Right lobe of liver (tissue), 6 donors: ENCODE data around the gene IGSF6. TPM values are rescaled to one million over a fixed set of nuclear protein-coding genes. Genes with fewer than 3 reads are reported as not detected.
A peak's percentile ranks its signal among the peaks of the same experiment; 100 is the strongest.

ENCODE experiments used
- ATAC-seq, 4 donors: fragments of 200-7000 bp; cut with Tn5 transposase; one replicate each; pipeline ENCODE4 v1.9.1; 2020; ENCODE audit warnings: mild to moderate bottlenecking in 4 of 4, moderate library complexity in 4 of 4
- DNase-seq, 3 donors: peaks; one replicate each; pipeline ENCODE4 v3.0.0-alpha.2; 2020
- H3K27ac ChIP-seq, 3 donors: fragments of 200-600 bp; one replicate each; pipeline ENCODE4 v1.8.0; 2022
- H3K27me3 ChIP-seq, 2 donors: fragments of 200-600 bp; one replicate each; pipeline ENCODE4 v1.8.0; 2022
- H3K36me3 ChIP-seq, 4 donors: fragments of 200-600 bp; sonication (generic) in 1 of 4; one replicate each; pipeline versions ENCODE4 v1.5.1 to v1.8.0; 2017 to 2022; ENCODE audit warnings: control low read depth in 1 of 4
- H3K4me1 ChIP-seq, 4 donors: fragments of 200-600 bp; sonication (generic) in 1 of 4; one replicate each; pipeline versions ENCODE4 v1.5.1 to v1.8.0; 2017 to 2022; ENCODE audit warnings: control low read depth in 1 of 4
- H3K4me3 ChIP-seq, 3 donors: fragments of 200-600 bp; one replicate each; pipeline ENCODE4 v1.8.0; 2022
- H3K9me3 ChIP-seq, 4 donors: fragments of 200-600 bp; sonication (generic) in 1 of 4; one replicate each; pipeline versions ENCODE4 v1.5.1 to v1.8.0; 2017 to 2022; ENCODE audit warnings: control low read depth in 1 of 4
- POLR2A ChIP-seq: fragments of 450-650 bp; IDR thresholded peaks from one replicate; pipeline ENCODE4 v1.6.1; 2017; ENCODE audit warnings: antibody characterized with exemption, mild to moderate bottlenecking
- WGBS: methylation state at CpG from one replicate; pipeline ENCODE4 v1.1.6; 2018; ENCODE audit warnings: low coverage, low lambda C conversion rate; ENCODE audit not compliant: insufficient coverage; ENCODE audit errors: missing lambda C conversion rate; 5-methylcytosine and 5-hydroxymethylcytosine counted together
- intact Hi-C, 2 donors: fragments of 100-400 bp; cut with DNase I; formaldehyde crosslinking; loops; one replicate each; pipeline versions ENCODE4 v1.11.2 to v1.14.1; 2022
- total RNA-seq, 6 experiments: library from RNA; depleted of rRNA in 2 of 6; stranded (reverse); fragments of >200 nt in 2 of 6; fragmentation: NEBNext Ultra II Directional in 3 of 6; extraction: Animal tissue kit (Norgen Biotek cat#: 25700) in 3 of 6; gene quantifications; one replicate each; pipeline versions ENCODE4 v1.1.0 to v1.2.4, GENCODE V29; 2016 to 2023
- TF ChIP-seq, protein P1 (sequence below), 4 donors: fragments of 200-600 bp in 3 of 4; fragments of 450-650 bp in 1 of 4; IDR thresholded peaks; one replicate each; pipeline versions ENCODE4 v1.5.1 to v1.8.0; 2016 to 2022; ENCODE audit warnings: antibody characterized with exemption in 4 of 4, mild to moderate bottlenecking in 2 of 4
- donor health status: DM: no; HTN: yes; CAD: no.
- donor health status: DM: no; HTN: no; CAD: no.
- donor health status: DM: no; HTN: no; CAD: no.
- donor health status: DM: no; HTN: yes; CAD: no.
- donor health status: DM: no; HTN: yes; CAD: no.

IGSF6 gene
- total RNA-seq, 6 experiments from 2014 or later: 1.9 to 20.5 (median 3.4) TPM

DNA sequence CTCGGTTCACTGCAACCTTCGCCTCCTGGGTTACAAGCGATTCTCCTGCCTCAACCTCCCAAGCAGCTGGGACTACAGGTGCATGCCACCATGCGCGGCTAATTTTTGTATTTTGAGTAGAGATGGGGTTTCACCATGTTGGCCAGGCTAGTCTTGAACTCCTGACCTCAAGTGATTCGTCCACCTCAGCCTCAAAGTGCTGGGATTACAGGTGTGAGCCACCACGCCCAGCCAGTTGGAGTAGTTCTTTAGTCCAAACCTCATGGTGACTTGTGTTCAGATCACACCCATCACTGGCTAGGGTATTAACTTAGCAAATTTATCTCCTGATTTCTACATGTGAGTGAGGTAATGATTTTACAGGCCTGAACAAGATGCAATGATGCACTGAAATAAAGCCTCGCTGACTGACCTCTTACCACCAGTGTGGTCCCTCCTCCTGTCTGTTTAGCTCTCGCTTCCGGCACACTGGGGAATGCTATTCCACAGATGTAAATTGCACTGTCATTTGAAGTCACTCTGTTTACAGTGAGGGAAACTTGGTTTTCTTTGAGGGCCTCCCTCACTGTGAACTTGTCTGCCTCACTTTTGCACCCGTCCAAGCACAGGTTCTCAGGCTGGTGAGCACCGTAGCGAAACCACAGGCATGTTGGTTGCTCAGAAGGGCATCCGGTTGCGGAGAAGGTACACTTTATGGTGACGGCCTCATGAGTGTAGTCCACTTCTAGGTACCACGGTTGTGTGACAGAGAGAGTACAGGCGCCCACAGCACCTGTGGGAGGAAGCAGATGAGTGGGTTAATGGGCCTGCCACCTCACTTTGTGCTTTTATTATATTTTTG is 5.5 kb downstream of the IGSF6 start:
- Histone ChIP-seq H3K27me3 (no peaks in the 10 kb centered on the region), H3K4me1 (peaks cover 0 to 16% (median 0%) of the 10 kb centered on the region in 4 donors), H3K4me3 (no peak overlapping the region), H3K36me3 (no peaks in the 10 kb centered on the region), H3K9me3 (no peaks in the 10 kb centered on the region), H3K27ac (peak overlapping the region in 2 of 3 donors; percentile 49 to 66)
- ATAC-seq: peak; percentile 13 to 60 (median 38)
- TF ChIP-seq, protein P1, sequence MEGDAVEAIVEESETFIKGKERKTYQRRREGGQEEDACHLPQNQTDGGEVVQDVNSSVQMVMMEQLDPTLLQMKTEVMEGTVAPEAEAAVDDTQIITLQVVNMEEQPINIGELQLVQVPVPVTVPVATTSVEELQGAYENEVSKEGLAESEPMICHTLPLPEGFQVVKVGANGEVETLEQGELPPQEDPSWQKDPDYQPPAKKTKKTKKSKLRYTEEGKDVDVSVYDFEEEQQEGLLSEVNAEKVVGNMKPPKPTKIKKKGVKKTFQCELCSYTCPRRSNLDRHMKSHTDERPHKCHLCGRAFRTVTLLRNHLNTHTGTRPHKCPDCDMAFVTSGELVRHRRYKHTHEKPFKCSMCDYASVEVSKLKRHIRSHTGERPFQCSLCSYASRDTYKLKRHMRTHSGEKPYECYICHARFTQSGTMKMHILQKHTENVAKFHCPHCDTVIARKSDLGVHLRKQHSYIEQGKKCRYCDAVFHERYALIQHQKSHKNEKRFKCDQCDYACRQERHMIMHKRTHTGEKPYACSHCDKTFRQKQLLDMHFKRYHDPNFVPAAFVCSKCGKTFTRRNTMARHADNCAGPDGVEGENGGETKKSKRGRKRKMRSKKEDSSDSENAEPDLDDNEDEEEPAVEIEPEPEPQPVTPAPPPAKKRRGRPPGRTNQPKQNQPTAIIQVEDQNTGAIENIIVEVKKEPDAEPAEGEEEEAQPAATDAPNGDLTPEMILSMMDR (IDR thresholded peaks at IDR 0.05): no peak
- no peak for TF ChIP-seq POLR2A
- no peak for DNase-seq
- intact Hi-C loops: no loop called here
- WGBS: 80% methylated on average over 12 of the region's 18 CpGs

DNA sequence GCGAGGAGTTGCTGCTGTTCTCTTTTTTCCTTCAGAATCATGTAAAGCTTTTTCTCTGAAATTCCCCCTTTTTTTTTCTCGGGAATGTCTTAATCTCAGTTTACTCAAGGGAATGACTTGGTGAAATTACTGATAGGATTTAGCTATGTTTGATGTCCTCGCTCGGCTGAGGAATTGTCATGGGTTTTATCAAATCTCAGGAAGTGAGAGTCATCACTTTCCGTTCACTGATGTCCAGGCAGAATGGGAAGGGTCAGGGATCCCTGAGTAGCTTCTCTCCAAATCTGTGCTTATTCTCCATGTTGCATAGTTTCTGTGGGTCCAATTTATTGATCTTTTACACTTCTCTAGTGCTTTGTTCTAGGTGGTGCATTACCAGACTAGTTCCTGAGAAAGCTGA is 6.3 kb downstream of the IGSF6 start:
- H3K4me3 ChIP-seq: peak overlapping the region in 1 of 3 donors; percentile 17
- H3K27ac ChIP-seq: peak overlapping the region; percentile 17 to 66 (median 49)
- H3K4me1 ChIP-seq: peaks cover 0 to 21% (median 0%) of the 10 kb centered on the region in 4 donors
- H3K27me3 ChIP-seq: no peaks in the 10 kb centered on the region
- intact Hi-C loops: no loop called here
- no peaks in the 10 kb centered on the region for H3K9me3 ChIP-seq
- TF ChIP-seq, protein P1 (IDR thresholded peaks at IDR 0.05): no peak
- TF ChIP-seq POLR2A: no peak
- ATAC-seq: peak in 3 of 4 donors; percentile 47 to 63 (median 57)
- WGBS: 45% methylated on average over 5 of the region's 5 CpGs
- no peak for DNase-seq
- no peaks in the 10 kb centered on the region for H3K36me3 ChIP-seq

DNA sequence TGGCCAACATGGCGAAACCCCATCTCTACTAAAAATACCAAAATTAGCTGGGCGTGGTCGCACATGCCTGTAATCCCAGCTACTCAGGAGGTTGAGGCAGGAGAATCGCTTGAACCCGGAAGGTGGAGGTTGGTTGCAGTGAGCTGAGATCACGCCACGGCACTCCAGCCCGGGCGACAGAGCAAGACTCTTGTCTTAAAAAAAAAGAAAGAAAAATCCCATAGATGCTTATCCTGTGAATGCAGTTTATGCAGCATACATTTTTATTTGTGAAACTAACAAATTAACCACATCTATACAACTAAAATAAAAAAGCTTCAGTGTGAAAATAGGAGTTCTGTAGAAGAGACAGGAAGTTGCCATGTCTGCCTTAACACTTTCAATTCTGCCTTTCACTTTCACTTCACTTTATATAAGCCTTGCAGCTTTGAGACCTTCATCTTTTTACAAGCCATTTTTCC is 7.1 kb downstream of the IGSF6 start:
- 44% methylated on average over 7 of the region's 9 CpGs for WGBS
- intact Hi-C loops: no loop called here
- TF ChIP-seq, protein P1 (IDR thresholded peaks at IDR 0.05): no peak
- TF ChIP-seq POLR2A: no peak
- peak overlapping the region; percentile 17 to 66 (median 49) for H3K27ac ChIP-seq
- H3K27me3 ChIP-seq: no peaks in the 10 kb centered on the region
- H3K36me3 ChIP-seq: no peaks in the 10 kb centered on the region
- DNase-seq: no peak
- H3K4me3 ChIP-seq: peak overlapping the region in 1 of 3 donors; percentile 17
- H3K9me3 ChIP-seq: no peaks in the 10 kb centered on the region
- peaks cover 0 to 23% (median 0%) of the 10 kb centered on the region in 4 donors for H3K4me1 ChIP-seq
- ATAC-seq: peak; percentile 47 to 66 (median 56)

DNA sequence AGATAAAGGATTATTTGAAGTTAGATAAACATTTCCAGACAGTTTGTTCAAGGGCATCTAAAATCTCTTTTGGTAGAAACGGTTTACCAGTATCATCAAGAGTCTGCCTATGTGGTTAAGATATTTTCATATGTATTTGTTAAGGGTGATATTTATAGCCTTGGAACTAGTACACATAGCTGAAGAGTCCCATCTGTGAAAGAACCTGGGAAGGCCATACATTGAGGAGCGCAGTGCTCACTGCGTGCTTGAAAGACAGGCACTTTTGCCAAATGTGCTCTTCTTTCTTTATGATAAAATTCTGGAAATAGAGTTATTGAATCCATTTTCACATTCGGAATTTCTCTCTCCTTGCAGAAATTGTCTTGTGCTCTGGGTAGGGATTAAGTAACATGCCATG is 7.7 kb downstream of the IGSF6 start:
- H3K9me3 ChIP-seq: no peaks in the 10 kb centered on the region
- TF ChIP-seq, protein P1 (IDR thresholded peaks at IDR 0.05): no peak
- H3K4me1 ChIP-seq: peaks cover 0 to 23% (median 0%) of the 10 kb centered on the region in 4 donors
- H3K36me3 ChIP-seq: no peaks in the 10 kb centered on the region
- intact Hi-C loops: no loop called here
- H3K27me3 ChIP-seq: no peaks in the 10 kb centered on the region
- DNase-seq: no peak
- peak overlapping the region in 2 of 3 donors; percentile 3 to 66 for H3K27ac ChIP-seq
- no peak overlapping the region for H3K4me3 ChIP-seq
- 87% methylated on average over 4 of the region's 4 CpGs for WGBS
- no peak for ATAC-seq
